B cell (primary cell): Measurements from ENCODE around the gene KLHL22.
"Not testable (repeated sequence)": the region's sequence is repeated elsewhere in the genome, so short reads cannot be mapped to it uniquely, and the experiment has no call there.

ENCODE experiments used
- EZH2 ChIP-seq: IDR thresholded peaks from 2 replicates; pipeline ENCODE4 v1.6.1; 2012; ENCODE audit warnings: borderline replicate concordance, low read depth, mild to moderate bottlenecking, moderate library complexity, low read length; ENCODE audit not compliant: insufficient read depth, poor library complexity, severe bottlenecking
- TF ChIP-seq, protein P1 (sequence below): fragments of 200-600 bp; IDR thresholded peaks from one replicate; pipeline ENCODE4 v1.8.0; 2022; ENCODE audit warnings: antibody characterized with exemption, mild to moderate bottlenecking

DNA sequence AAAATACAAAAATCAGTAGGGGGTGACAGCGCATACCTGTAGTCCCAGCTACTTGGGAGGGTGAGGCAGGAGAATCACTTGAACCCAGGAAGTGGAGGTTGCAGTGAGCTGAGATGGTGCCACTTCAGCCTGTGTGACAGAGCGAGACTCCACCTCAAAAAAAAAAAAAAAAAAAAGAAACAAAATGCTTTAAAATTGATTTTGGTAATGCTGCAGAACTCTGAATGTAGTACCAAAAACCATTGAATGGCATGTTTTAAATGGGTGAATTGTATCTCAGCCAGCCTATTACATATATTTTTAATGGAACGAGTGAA is 49.7 kb upstream of the KLHL22 start:
- TF ChIP-seq, protein P1, sequence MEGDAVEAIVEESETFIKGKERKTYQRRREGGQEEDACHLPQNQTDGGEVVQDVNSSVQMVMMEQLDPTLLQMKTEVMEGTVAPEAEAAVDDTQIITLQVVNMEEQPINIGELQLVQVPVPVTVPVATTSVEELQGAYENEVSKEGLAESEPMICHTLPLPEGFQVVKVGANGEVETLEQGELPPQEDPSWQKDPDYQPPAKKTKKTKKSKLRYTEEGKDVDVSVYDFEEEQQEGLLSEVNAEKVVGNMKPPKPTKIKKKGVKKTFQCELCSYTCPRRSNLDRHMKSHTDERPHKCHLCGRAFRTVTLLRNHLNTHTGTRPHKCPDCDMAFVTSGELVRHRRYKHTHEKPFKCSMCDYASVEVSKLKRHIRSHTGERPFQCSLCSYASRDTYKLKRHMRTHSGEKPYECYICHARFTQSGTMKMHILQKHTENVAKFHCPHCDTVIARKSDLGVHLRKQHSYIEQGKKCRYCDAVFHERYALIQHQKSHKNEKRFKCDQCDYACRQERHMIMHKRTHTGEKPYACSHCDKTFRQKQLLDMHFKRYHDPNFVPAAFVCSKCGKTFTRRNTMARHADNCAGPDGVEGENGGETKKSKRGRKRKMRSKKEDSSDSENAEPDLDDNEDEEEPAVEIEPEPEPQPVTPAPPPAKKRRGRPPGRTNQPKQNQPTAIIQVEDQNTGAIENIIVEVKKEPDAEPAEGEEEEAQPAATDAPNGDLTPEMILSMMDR, result not testable (repeated sequence)
- TF ChIP-seq EZH2, result not testable (repeated sequence)
